H1 (cell line): ENCODE measurements around the gene NRBF2. TPM values are rescaled to one million over a fixed set of nuclear protein-coding genes. Genes with fewer than 3 reads are reported as not detected.

Source experiments
- EGR1 ChIP-seq: IDR thresholded peaks from 2 replicates; pipeline ENCODE4 v1.6.1; 2011; ENCODE audit warnings: low read depth, low read length, borderline replicate concordance
- KDM1A ChIP-seq: fragments of 200-600, 300-600 bp; sonication (generic); IDR thresholded peaks from 2 replicates; pipeline ENCODE4 v1.7.1; 2016; ENCODE audit warnings: mild to moderate bottlenecking, low read length, borderline replicate concordance
- polyA plus RNA-seq, 7 experiments: library from polyadenylated mRNA; depleted of rRNA in 3 of 7; stranded (reverse) in 5 of 7; unstranded in 2 of 7; fragments of >200 nt in 5 of 7; fragments of 200-250 nt in 2 of 7; gene quantifications; 1 replicate in 5 of 7; 2 replicates in 1 of 7; 4 replicates in 1 of 7; pipeline versions ENCODE4 v1.2.1 to v1.2.3, GENCODE V29; 2011 to 2013; ENCODE audit warnings: missing spikeins in 2 of 7, mixed read lengths in 2 of 7
- total RNA-seq: library from RNA; stranded (reverse); fragmentation: NEBNext Ultra II Directional; extraction: Animal tissue kit (Norgen Biotek cat#: 25700); gene quantifications from 2 replicates; pipeline ENCODE4 v1.2.1, GENCODE V29; 2021

NRBF2 gene
- total and polyA plus RNA-seq, 2 of the 8 experiments (the other 6 are each of a cell fraction or from before 2014, with no cell fraction given), result 11.0 to 29.9 TPM

DNA sequence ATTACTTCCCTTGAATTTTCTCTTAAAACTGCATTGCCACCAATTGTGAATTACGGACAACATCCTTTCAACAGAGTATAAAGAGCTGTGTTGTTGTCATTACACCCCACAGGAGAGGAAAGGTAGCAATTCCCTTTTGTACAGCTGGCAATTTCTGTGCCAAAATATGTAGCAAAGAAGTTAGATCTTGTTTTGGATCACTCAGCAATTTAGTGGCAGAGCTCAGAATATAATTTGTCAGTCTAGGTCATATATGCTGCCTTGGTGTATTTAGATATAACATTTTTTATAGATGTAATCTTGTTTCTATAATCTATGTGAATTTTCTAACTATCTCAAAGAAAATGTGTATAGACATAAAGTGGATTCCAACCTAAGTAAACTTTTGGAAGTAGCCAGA, 38.8 kb downstream of the NRBF2 start (continued):
- TF ChIP-seq KDM1A, result no peak
- no peak for TF ChIP-seq EGR1
